Stimulated activated naive CD4-positive, alpha-beta T cell (primary cell): ENCODE results near the gene ZNG1A.
"Not testable (repeated sequence)": the region's sequence is repeated elsewhere in the genome, so short reads cannot be mapped to it uniquely, and the experiment has no call there.

ENCODE experiments used
- DNase-seq, 6 experiments: peaks; one replicate each; lab custom pipeline; 2025; lab: John Stamatoyannopoulos, UW

Gene ZNG1A

DNA sequence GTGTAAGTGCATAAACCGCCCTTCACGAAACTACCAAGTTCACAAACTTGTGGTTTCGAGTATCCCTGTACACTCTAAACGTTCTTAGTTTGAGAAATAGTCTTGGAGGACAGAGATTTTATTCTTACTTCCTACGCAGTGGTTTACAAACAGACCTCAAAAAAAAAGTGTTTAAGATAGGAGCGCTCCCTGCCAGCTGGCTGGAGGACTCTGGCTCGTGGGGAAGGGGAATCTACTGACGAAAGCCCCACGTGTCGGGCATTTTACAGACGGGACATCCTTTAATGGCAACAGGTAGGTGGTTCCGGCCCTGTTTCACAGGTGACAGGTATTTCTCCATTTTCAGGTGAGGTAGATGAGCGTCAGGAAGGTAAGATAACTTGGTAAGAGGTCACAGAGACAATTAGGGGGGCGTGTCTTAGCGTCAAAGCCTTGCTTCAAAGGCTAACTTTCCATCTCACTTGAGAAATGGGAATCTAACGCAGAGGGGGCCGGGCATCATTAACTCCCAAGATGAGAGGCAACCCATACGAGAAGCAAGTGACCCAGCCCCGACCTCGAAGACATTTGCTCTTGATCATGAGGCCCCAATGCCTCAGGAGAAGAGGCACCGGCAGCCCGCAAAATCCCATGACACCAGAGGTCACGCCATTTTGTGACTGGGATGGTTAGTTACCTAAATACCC lies 573 bp downstream of the ZNG1A start:
- peak in 3 of 6 experiments; percentile 0 to 3 (median 1) for DNase-seq

DNA sequence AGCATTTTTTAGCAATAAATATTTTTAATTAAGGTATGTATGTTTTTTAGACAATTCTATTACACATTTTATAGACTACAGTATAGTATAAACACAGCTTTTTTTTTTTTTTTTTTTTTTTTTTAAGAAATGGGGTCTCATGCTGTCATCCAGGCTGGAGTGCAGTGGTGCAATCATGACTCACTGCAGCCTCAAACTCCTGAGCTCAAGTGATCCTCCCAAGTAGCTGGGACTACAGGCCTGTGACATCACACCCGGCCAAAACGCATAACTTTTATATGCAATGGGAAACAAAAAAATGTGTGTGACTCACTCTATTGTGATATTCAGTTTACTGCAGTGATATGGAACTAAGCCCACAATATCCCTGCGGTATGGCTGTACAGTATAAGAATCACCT lies 9.1 kb downstream of the ZNG1A start:
- not testable (repeated sequence) for DNase-seq

DNA sequence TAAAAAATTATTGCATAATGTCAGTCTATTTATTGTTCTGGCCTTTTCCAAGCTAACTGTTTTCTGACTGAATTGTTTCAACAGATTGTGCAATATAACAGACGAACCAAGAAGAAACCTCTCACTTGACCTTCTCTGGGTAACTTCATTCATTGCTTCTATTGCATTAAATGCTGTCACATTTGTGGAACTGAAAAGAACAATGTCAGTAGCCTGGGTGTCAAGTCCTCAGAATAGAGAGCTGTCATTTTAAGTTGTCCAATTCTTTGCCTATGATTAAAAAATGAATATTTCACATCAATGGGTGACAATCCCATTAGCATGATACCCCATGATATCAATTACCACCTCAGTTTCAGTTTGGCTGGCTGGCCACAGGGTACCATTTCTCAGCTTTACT lies 19.0 kb downstream of the ZNG1A start:
- DNase-seq, result not testable (repeated sequence)

DNA sequence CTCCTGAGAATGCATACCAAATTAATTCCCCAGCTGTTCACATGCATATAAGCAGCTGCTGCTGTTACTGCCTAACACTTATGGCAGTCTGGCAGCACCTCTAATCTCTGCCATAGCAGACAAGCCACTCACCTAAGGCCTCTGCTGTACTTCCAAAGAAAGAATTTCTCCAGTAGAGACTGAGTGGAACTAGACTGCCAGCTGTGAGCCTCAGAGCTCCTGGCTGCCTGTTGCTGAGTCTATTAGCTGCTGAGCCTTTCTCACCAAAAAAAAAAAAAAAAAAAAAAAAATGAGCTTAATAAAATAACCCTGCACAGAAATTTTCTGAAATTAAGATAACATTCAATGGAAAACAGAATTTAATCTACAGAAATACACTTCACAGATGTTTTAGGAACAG lies 27.7 kb downstream of the ZNG1A start:
- not testable (repeated sequence) for DNase-seq

DNA sequence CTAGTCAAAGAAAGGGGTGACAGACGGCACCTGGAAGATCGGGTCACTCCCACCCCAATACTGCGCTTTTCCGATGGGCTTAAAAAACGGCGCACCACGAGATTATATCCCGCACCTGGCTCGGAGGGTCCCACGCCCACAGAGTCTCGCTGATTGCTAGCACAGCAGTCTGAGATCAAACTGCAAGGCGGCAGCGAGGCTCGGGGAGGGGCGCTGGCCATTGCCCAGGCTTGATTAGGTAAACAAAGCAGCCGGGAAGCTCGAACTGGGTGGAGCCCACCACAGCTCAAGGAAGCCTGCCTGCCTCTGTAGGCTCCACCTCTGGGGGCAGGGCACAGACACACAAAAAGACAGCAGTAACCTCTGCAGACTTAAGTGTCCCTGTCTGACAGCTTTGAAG lies 39.0 kb downstream of the ZNG1A start:
- not testable (repeated sequence) for DNase-seq

DNA sequence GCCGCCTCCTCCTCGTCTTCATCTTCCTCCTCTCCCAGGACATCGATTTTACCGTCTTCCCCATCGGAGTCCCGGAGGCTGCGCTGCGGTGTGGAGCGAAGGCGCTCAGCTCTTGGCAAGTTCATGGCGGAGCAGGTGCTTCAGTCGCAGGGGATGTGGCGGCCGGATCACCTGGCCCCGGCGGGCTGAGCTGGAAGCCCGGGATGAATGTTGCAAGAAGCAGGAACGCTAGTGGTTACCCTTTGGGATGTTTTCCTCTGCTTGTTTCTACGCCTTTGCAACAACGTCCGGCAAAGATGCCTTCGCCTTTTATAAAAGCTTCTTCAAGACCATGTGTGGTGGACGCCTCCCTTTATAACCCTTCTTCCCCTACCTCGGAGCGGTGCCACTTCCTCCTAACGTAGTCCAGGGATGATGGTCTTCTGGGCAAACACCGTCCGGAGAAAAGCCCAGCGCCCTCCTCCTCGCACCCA lies 60.8 kb downstream of the ZNG1A start, which contains the start of gene FOXD4:
FOXD4 (minus strand) TSS at position 423 of the 473 bp plus-strand sequence; CDS start at position 125, 298 bp downstream.
- DNase-seq, result not testable (repeated sequence)

DNA sequence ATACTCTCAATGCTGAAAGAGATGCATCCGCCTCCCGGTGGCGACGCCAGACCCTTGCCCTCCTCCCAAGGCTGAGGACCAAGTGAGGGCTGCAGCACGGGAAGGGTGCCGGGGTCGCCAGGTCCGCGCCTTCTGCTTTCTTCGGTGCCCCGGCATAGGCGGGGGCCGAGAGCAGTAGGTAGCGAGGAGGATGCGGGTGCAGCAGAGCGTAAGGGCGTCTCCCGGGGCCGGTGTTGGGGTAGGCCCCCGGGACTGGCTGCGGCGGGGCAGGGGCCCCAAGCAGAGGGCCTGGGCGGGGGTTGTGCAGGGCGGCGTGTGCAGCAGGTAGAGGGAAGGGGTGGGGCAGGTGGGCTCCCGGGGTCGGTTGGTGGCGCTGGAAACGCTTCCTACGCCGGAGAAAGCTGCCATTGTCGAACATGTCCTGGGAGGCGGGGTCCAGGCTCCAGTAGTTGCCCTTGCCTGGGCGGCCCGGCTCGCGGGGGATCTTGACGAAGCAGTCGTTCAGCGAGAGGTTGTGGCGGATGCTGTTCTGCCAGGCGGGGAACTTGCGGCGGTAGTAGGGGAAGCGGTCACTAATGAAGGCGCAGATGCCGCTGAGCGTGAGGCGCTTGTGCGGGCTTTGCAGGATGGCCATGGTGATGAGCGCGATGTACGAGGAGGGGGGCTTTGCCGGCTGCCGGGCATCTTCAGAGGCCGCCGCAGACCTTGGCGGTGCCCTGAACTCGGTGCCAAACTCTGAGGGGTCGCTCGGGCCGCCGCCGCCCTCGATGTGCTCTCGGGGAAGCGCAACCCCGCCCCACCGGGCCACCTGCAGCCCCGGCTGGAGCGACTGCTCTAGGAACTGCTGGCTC lies 61.5 kb downstream of the ZNG1A start:
- peak in 2 of 6 experiments; percentile 27 to 37 for DNase-seq

DNA sequence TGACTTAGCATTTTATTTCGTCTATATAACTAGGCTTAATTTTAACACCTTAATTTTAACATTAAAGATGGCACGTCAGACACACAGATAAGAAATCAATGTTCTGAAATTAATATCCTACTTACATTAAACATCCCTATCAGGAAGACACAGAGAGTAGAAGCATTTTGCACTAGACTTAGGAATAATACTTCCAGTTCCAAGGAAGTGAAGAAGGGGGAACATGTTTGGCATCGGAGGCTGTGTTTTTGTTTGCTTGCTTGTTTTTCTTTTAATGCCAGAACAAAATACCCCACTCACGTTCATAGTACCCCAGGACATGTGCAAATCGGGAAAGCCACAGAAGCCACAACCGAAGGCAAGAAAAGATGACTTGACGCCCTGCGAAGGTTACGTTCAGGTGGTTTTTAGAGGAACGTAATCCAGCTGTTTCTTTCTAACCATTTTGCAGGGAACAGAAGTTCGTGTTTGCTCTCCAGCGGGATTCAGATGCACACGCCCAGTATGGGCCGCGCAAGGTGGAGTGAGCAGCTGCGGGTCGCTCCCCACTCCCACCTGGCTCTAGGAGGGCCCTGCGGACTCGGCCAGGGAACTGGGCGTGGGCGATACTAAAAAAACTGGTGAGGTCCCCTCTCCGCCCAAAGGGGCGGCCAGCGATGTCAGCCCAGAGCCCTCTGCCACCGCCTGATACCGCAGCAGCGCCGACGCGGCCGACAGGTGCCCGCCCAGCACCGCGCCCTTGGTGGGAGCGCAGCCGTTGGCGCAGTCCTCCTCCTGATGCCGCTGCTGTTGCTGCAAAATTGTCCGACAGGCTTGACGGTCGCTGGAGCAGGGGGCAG lies 62.4 kb downstream of the ZNG1A start:
- peak in 1 of 6 experiments; percentile 15 for DNase-seq

DNA sequence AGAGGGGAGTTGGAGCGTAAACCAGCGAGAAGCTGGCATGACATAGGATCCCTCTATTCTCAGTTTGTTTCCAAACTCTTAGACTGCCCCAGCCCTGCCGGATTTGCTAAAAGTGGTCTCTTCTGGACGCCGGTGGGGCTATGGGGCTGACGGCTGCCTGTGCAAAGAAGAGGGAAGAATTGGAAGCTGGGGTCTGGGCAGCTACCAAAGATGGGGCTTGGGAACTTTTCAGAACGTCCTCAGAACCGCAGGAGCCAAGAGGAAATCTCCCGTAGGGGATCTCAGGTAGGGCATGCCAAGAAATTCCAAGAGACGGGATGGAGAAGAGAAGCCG lies 63.8 kb downstream of the ZNG1A start:
- not testable (repeated sequence) for DNase-seq

DNA sequence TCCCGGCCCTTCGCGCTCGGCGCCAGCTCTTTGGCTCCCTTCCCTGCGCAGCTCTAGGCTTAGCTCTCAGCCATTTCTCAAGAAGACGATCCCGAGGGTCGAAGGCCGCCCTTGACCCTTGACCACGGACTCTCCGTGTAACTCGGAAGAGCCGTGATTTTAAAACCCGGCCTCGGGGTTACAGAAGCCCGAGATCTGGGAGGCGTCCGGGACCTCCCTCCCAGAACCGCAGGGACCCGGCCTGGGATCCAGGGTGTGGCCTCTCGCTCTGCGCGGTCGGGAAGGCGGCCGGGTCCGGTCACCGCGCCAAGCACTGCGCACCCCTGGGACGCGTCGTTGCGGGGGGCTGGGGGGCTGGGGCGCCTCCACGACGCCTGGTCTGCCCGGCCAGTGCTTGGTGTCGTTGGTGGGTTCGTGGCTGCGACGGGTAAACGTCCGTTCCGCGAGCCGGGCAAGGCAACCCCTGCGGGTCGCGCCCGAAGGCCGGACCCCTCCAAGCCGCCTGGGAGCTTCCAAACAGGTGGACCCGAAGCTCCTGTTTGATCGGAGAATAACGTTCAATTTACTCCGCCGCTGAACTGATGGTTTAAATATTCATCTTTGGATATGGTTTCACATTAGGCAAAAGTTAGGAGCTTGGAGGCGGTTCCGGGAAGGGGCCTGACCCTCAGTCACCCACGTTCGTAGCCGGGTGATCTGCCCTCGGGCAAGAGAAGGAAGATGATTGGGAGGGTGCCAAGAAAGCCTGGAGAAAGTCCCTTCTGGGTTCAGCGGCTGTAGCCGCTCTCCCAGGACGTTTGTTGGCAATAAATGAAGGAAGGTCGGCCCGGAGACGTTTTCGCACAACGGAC lies 64.4 kb downstream of the ZNG1A start:
- not testable (repeated sequence) for DNase-seq

DNA sequence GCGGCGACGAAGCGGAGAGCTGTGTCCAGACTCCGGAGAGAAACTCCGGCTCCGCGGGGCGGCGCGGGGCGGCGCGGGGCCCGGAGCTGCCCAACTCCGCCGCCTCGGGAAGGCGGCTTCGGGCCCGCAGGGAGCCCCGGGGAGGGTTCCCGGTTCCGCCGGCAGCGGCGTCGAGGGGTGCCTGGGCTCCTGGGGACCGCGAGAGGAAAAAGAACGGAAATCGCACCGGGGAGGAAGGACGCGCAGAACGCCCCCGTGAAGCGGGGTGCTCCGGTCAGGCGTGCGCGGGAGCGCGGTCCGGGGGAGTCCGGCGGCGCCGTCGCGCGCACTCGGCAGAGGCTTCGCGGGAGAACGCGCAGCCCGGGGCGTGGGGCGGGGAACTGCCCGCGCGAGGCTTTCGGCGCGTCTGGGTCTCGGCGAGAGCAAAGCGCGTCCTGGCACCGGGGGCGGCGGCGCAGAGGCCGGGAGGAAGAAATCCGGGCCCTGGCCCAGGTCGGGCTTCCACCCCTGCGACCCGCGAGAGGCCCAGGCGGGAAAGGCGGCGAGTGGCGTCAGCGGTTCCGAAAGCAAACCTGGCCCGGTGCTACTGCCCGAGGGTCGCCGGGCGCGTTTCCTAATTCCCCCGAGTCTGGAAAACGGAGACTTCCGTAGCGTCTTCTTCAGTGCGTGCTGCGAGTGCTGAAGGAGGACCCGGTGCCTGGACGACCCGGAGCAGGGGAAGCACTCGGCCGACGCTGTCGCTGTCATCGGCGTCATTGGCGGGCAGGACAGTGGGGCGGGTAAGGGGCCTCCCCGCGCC lies 65.2 kb downstream of the ZNG1A start:
- DNase-seq, result peak in 3 of 6 experiments; percentile 16 to 56 (median 47)

DNA sequence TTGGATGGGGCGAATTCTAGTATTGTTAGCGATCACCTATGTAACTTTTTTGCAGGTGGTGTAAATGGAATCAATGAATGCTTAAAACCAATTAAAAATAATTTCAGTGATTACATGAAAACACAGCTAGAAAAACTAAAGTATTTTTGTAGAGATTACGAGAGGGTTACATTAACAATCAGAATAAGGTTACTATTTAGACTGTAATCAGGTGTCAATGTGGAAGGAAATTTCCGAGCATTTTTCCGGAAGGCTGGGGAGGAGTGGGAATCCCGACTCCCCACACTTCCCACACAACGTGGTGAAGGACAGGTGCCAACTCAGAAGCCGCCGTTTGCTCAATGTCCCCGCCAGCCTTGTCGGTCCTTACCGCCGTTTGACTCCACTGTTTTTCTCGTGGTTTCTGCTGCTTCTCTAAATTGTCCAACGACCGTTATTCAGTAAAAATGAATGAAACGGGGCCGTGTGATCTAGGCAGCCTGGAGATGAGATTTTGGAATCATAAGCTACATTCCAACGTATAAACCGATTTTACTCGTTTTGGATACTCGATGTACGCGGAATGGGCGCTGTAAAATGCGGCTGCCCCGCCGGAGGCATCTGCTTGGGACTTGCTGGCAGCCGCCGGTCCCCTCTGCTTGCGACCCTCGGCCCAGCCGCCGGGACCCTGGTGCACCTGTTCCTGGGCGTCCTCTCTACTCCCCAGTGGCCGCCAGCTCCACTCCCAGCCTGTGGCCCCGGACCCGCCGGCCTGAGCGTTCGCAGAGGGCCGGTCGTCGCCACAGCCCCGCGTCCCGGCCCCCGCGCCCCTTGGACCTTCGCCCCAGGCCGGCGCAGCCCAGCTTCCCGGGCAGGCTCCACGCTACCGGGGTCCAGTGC lies 66.0 kb downstream of the ZNG1A start:
- DNase-seq, result peak in 1 of 6 experiments; percentile 21

DNA sequence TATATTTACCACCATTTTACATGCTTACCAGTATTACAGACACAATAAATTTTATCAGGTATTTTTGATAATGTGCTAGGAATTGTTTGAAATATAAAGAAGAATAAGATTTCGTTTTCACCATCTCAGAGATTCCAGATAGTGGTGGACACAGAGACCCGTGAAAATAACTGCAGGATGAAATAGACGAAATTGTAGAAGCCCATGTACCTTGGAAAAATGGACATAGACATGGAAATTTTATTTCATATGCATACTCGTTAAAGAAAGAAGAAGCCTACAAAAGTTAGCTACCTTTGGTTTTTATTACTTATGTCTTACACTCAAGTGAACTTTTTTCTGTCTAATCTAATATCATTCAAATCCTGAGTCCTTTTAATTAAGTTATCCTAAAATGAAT lies 68.2 kb downstream of the ZNG1A start:
- DNase-seq, result not testable (repeated sequence)

DNA sequence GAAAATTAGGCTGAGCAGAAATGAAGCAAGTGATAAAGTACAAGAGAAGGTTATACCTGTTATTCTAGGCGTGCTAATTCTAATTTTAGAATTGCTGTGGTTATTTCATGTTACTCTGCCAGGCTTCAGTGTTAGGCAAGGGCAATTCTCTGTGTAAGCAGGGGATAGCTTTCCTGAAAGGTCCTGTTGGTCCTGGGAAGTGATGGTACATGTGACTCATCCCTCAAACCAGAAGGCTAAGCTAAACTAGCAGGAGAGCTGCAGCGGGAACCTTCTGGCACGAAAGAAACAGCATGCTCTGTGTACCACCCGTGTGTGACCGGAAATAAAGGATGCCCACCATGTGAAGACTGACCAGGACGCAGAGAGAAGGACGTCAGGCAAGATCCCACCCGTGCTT lies 69.3 kb downstream of the ZNG1A start:
- not testable (repeated sequence) for DNase-seq

DNA sequence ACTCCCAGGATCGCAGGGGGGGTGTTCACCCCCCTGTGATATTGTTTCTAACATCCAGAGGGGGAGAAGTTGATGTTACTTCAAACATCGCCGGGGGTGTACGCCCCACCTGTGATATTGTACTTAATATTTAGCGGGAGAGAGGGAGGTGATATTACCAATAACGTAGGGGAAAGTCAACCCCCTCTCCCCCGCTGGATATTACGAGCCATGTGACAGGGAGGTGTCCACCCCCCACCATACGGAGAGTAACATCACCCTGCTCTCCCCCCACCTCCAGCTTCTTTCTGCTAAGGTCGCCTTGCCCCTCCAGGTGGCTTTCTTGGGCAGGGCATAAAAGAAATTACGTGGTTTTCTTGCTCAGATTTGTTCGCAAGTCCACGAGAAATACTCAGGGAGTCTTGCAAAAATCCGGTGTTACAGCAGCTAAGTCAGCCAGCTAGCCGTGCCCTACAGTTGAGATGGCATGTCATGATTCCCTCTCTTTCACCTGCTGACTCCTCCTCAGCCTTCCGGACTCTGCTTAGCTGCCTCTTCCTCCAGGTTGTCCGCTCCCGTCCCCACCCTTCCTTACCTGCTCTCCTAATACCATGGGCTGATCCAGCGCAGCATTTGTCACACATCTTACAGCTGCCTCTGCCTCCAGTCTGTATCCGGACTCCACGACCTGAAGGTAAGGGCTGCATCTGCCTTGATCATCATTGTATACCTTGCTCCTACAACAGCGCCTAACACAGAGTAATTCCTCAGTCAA lies 69.9 kb downstream of the ZNG1A start:
- not testable (repeated sequence) for DNase-seq

DNA sequence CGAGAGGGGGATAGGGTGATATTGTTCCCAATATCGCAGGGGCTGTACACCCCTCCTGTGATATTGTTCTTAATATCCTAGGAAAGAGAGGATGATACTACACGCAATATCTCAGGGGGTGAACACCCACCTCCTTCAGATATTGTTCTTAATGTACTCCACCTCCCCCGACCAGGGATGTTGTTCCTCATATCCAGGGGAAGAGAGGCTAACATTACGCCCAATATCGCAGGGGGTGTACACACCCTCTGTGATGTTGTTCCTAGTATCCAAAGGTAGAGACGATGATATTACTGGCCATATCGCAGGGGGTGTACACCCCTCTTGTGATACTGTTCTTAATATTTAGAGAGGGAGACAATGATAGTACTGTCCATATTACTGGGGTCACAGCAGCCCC lies 72.9 kb downstream of the ZNG1A start:
- not testable (repeated sequence) for DNase-seq

DNA sequence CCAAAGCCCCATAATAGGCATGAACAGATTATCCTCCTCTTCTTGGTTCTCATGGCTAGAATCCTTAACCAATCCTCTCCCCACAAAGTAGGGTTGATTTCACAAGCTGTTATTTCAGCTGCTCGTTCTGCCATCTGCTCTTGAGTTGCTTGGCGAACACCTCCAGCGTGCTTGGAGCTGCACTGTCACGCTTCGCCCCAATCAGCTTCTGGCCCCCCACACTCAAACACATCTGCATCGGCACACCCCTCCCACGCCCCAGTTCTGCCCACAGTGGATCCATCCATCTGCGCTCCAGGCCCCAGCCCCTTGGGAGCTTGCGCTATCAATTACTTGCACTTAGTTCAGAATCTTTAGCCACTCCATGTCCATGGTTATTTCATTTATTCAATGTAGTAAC lies 78.4 kb downstream of the ZNG1A start:
- DNase-seq, result not testable (repeated sequence)

DNA sequence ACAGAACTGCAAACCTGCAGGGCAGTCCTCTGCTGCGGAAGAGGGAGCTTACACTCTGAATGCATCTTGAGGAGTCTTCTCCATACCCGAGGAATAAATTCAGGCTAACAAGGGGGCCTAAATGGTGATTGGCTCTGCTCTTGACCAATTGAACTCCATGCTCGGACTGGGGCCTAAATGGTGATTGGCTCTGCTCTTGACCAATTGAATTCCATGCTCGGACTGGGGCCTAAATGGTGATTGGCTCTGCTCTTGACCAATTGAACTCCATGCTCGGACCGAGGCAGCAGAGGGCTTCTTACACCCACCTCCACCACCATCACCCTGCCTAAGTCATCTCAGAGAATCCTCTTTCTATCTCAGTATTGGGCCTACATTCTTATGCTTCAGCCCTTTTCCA lies 79.0 kb downstream of the ZNG1A start:
- not testable (repeated sequence) for DNase-seq
